A549 (cell line): Measurements from ENCODE around the gene ARPP19.

Experiments
- BHLHE40 ChIP-seq: IDR thresholded peaks from 2 replicates; pipeline ENCODE4 v1.6.1; 2012; ENCODE audit warnings: low read depth, low read length, inconsistent platforms
- EP300 ChIP-seq, 2 experiments: fragments of >200 bp; sonication (Bioruptor Twin); formaldehyde crosslinking; IDR thresholded peaks; 2 replicates in 1 of 2; 3 replicates in 1 of 2; pipeline ENCODE4 v1.6.1; 2016 to 2017
- KDM1A ChIP-seq: fragments of 200-600 bp; sonication (generic); IDR thresholded peaks from 2 replicates; pipeline ENCODE4 v1.6.1; 2016; ENCODE audit warnings: low read depth, mild to moderate bottlenecking
- MAZ ChIP-seq: fragments of 150-350 bp; IDR thresholded peaks from 2 replicates; pipeline ENCODE4 v1.6.1; 2014; ENCODE audit warnings: antibody characterized with exemption, low read depth, low read length, borderline replicate concordance
- RFX5 ChIP-seq: fragments of 450-650 bp; IDR thresholded peaks from 2 replicates; pipeline ENCODE4 v1.7.1; 2014; ENCODE audit warnings: antibody characterized with exemption, mild to moderate bottlenecking, moderate library complexity
- SMC3 ChIP-seq: fragments of >200 bp; sonication (Bioruptor Twin); formaldehyde crosslinking; IDR thresholded peaks from 3 replicates; pipeline ENCODE4 v1.6.1; 2018; ENCODE audit warnings: inconsistent platforms
- TF ChIP-seq, protein P1 (sequence below): fragments of >200 bp; sonication (Bioruptor Twin); formaldehyde crosslinking; IDR thresholded peaks from 3 replicates; pipeline ENCODE4 v1.5.1; 2016

DNA sequence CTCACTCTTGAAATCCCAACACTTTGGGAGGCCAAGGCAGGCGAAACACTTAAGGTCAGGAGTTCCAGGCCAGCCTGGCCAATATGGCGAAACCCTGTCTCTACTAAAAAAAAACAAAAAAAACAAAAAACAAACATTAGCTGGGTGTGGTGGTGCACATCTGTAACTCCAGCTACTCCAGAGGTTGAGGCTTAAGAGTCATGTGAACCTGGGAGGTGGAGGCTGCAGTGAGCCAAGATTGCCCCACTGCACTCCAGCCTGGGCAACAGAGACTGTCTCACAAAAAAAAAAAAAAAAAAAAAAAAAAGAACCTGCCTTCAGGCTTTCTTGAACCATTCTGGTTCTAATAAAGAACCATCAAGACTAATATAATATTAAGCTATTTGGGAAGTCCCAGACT lies 16.5 kb downstream of the ARPP19 start:
- no peak for TF ChIP-seq MAZ
- TF ChIP-seq EP300 (IDR thresholded peaks at IDR 0.05), result no peak
- TF ChIP-seq KDM1A, result no peak
- TF ChIP-seq RFX5, result no peak
- no peak for TF ChIP-seq BHLHE40
- TF ChIP-seq, protein P1, sequence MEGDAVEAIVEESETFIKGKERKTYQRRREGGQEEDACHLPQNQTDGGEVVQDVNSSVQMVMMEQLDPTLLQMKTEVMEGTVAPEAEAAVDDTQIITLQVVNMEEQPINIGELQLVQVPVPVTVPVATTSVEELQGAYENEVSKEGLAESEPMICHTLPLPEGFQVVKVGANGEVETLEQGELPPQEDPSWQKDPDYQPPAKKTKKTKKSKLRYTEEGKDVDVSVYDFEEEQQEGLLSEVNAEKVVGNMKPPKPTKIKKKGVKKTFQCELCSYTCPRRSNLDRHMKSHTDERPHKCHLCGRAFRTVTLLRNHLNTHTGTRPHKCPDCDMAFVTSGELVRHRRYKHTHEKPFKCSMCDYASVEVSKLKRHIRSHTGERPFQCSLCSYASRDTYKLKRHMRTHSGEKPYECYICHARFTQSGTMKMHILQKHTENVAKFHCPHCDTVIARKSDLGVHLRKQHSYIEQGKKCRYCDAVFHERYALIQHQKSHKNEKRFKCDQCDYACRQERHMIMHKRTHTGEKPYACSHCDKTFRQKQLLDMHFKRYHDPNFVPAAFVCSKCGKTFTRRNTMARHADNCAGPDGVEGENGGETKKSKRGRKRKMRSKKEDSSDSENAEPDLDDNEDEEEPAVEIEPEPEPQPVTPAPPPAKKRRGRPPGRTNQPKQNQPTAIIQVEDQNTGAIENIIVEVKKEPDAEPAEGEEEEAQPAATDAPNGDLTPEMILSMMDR, result no peak
- TF ChIP-seq SMC3, result no peak
